WI38 (cell line): ENCODE measurements around the gene ZNF708.
"Not testable (repeated sequence)": the region's sequence is repeated elsewhere in the genome, so short reads cannot be mapped to it uniquely, and the experiment has no call there.

ENCODE experiments used
- H3K4me3 ChIP-seq: 2 replicates; pipeline ENCODE4 v1.5.1; 2011; ENCODE audit warnings: low read depth, mild to moderate bottlenecking, control low read depth, low read length
- TF ChIP-seq, protein P1 (sequence below): IDR thresholded peaks from 2 replicates; pipeline ENCODE4 v1.5.1; 2012; ENCODE audit warnings: low read depth, mild to moderate bottlenecking, control low read depth, low read length

Gene ZNF708

DNA sequence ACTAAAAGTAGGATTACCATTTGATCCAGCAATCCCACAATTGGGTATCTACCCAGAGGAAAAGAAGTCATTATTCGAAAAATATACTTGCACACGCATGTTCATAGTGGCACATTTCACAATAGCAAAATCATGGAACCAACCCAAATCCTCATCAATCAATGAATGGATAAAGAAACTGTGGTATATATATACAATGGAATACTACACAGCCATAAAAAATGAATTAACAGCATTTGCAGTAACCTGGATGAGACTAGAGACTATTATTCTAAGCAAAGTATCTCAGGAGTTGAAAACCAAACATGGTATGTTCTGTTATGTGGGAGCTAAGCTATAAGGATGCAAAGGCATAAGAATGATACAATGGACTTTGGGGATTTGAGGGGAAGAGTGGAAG, 3.0 kb downstream of the ZNF708 start:
- TF ChIP-seq, protein P1, sequence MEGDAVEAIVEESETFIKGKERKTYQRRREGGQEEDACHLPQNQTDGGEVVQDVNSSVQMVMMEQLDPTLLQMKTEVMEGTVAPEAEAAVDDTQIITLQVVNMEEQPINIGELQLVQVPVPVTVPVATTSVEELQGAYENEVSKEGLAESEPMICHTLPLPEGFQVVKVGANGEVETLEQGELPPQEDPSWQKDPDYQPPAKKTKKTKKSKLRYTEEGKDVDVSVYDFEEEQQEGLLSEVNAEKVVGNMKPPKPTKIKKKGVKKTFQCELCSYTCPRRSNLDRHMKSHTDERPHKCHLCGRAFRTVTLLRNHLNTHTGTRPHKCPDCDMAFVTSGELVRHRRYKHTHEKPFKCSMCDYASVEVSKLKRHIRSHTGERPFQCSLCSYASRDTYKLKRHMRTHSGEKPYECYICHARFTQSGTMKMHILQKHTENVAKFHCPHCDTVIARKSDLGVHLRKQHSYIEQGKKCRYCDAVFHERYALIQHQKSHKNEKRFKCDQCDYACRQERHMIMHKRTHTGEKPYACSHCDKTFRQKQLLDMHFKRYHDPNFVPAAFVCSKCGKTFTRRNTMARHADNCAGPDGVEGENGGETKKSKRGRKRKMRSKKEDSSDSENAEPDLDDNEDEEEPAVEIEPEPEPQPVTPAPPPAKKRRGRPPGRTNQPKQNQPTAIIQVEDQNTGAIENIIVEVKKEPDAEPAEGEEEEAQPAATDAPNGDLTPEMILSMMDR = no peak
- H3K4me3 ChIP-seq = no peak overlapping the region

DNA sequence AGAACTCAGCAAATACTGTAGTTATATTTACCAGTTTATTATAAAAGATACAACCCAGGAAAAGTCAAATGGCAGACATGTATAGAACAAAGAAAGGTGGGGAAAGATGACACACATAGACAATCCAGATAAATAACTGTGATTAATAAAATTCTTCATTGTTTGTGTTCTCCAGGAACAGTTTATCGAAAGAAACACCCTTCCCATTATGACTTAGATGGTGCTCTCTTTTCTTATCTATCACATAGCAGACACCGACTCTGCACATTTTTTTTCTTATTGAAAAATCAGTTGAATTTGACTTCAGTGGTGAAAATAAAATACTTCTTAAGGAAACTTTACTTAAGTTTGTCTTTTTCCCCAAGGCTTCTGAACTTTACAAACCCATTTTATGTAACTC, 6.2 kb downstream of the ZNF708 start:
- no peak overlapping the region for H3K4me3 ChIP-seq
- TF ChIP-seq, protein P1 = no peak

DNA sequence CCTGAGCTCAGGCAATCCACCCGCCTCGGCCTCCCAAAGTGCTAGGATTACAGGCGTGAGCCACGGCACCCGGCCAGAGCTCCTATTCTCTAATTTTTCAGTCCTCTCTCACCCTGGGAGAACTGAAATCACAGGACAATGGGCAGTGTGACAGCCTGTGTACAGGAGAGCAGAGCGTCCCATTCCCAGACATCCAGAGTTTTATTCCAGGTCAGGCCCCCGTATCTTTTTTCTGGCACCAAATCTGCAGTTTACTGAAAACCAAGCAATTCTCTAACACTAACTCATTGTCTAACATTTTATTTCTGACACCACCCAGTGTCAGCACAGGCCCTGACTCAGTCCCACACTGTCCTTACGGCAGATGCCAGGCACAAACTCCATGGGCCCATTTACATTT, 6.7 kb downstream of the ZNF708 start:
- TF ChIP-seq, protein P1 = no peak
- H3K4me3 ChIP-seq = no peak overlapping the region

DNA sequence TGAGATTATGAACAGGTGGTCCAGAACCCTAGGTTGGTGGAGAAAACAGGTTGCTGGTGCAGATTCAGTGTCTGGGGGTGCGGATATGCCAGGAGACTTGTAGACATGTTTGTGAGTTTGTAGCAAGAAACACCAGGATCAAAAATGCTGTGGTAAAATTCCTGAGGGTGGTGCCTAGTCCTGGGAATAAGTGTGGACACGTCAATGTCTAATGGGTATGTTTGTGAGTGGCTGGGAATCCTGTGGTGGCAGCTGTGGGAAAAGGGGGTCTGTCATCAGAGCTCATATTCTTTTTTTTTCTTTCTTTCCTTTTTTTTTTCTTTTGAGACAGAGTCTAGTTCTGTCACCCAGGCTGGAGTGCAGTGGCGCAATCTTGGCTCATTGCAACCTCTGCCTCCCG, 7.2 kb downstream of the ZNF708 start:
- TF ChIP-seq, protein P1 = no peak
- no peak overlapping the region for H3K4me3 ChIP-seq

DNA sequence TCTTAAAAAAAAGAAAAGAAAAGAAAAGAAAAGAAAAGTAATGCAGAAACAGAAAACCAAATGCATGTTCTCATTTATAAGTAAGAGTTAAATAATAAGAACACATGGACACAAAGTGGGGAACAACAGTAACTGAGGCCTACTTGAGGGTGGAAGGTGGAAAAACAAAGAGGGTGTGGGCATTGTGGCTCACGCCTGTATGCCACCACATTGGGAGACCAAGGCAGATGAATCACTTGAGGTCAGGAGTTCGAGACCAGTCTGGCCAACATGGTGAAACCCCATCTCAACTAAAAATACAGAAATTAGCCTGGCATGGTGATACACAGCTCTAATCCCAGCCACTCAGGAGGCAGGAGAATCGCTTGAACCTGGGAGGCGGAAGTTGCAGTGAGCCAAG, 8.1 kb downstream of the ZNF708 start:
- TF ChIP-seq, protein P1 = no peak
- H3K4me3 ChIP-seq = no peak overlapping the region

DNA sequence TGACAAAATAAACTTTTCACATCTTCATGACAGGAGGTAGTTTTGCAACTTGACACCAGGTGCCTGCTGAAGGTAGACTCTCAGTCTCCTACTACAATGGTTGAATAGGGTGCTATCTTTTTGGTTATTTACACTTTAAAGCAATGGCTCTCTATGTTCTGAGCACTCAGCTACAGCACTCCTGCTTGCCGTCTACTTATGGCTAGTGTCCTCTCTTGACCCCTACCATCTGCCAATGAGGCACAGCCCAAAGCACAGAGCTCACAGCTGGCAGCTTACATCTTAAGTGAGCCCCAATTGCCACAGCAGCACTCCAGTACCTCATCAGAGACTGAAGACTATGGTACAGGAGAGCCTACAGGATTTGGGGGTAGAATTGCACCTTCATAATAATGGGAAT, 11.4 kb downstream of the ZNF708 start:
- H3K4me3 ChIP-seq = no peak overlapping the region
- TF ChIP-seq, protein P1 = no peak

DNA sequence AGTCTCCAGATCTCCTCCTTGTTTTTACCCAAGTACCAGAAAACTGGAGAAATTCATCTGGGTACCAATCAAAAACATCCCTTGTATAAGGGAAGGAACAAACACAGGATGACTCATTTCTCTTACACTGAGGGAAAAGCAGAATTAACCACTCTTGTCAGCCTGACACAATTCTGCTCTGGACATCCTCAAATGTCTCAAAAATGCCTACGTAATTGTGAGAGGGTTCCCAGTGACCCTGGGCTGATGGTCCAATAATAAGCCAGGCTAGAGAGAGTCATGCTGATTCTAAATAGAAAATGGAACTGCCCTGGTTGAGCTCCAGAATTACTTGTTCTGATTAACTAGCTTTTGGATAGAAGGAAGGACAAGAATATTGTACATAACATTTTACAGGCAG, 14.5 kb downstream of the ZNF708 start:
- no peak overlapping the region for H3K4me3 ChIP-seq
- TF ChIP-seq, protein P1 = no peak

DNA sequence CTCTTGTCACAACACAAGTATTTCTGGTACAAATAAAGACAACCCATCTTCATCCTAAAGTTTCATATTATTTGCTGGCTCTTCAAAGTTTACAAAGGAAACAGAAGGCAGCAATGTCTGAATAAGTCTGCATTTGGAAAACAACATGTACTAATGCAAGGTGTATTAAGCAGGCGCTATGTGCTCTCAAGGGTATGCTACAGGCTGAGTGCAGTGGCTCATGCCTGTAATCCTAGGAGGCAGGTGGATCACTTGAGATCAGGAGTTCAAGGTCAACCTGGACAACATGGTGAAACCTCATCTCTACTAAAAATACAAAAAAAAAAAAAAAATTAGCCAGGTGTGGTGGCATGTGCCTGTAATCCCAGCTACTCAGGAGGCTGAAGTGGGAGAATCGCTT, 16.4 kb downstream of the ZNF708 start:
- not testable (repeated sequence) for H3K4me3 ChIP-seq
